ENCODE results near the gene CREG1. TPM values are rescaled to one million over a fixed set of nuclear protein-coding genes. Genes with fewer than 3 reads are reported as not detected.

CREG1 gene
- polyA plus RNA-seq, 2 of the 4 experiments (the other 2 are of a cell fraction) = 70.2 to 129 TPM

DNA sequence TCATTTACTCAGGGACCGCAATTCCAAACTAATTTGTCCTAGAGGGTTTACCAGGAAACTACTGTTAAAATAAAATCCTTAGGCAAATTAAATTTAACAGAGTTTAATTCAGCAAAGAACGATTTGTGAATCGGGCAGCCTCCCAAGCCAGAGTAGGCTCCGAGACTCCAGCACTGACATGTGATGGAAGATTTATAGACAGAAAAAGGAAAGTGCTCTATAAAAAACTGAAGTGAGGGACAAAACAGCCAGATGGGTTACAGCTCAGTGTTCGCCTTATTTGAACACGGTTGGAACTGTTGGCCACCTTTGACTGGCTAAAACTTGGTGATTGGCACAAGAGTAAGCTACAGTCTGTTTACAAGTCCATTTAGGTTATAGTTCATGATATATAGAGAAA is 41.3 kb upstream of the CREG1 start:
- POLR2A ChIA-PET = no interaction called here
- TF ChIP-seq SMC3 (IDR thresholded peaks at IDR 0.05) (no peak), POLR2AphosphoS2 (conservative IDR thresholded peaks at IDR 0.05; ENCODE audit: low read length) (no peak), ZFP36 (IDR thresholded peaks at IDR 0.05; ENCODE audit: borderline replicate concordance, partially characterized antibody) (no peak), HOXB5 (CRISPR knock-in tag; IDR thresholded peaks at IDR 0.05) (no peak), HDAC2 (IDR thresholded peaks at IDR 0.05) (no peak), HOXB13 (CRISPR knock-in tag; IDR thresholded peaks at IDR 0.05; ENCODE audit: low read depth) (no peak), HMGXB4 (CRISPR knock-in tag; IDR thresholded peaks at IDR 0.05; ENCODE audit: borderline replicate concordance) (no peak), NPAS2 (CRISPR knock-in tag; IDR thresholded peaks at IDR 0.05; ENCODE audit: borderline replicate concordance) (no peak), CBX2 (IDR thresholded peaks at IDR 0.05; ENCODE audit: borderline replicate concordance, low read depth) (no peak), KDM1A (IDR thresholded peaks at IDR 0.05; ENCODE audit: low read depth) (no peak), ESRRA (IDR thresholded peaks at IDR 0.05; ENCODE audit: borderline replicate concordance, low read length) (no peak), ATOH8 (CRISPR knock-in tag; IDR thresholded peaks at IDR 0.05; ENCODE audit: low read depth) (no peak), EP300 (IDR thresholded peaks at IDR 0.05) (no peak), RAD21 (conservative IDR thresholded peaks at IDR 0.05 in 1 of 2, IDR thresholded peaks at IDR 0.05 in 1 of 2) (no peak), TP53 (CRISPR knock-in tag; IDR thresholded peaks at IDR 0.05) (no peak), TFCP2L1 (CRISPR knock-in tag; IDR thresholded peaks at IDR 0.05) (no peak), E2F6 (IDR thresholded peaks at IDR 0.05; ENCODE audit: borderline replicate concordance, low read depth) (no peak)
- TF ChIP-seq, protein P1, sequence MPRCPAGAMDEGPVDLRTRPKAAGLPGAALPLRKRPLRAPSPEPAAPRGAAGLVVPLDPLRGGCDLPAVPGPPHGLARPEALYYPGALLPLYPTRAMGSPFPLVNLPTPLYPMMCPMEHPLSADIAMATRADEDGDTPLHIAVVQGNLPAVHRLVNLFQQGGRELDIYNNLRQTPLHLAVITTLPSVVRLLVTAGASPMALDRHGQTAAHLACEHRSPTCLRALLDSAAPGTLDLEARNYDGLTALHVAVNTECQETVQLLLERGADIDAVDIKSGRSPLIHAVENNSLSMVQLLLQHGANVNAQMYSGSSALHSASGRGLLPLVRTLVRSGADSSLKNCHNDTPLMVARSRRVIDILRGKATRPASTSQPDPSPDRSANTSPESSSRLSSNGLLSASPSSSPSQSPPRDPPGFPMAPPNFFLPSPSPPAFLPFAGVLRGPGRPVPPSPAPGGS (IDR thresholded peaks at IDR 0.05) = no peak
- TF ChIP-seq, protein P2, sequence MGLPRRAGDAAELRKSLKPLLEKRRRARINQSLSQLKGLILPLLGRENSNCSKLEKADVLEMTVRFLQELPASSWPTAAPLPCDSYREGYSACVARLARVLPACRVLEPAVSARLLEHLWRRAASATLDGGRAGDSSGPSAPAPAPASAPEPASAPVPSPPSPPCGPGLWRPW (IDR thresholded peaks at IDR 0.05) = no peak
- Histone ChIP-seq H3K27ac (no peak overlapping the region), H3K9me3 (no peaks in the 10 kb centered on the region), H3K4me3 (no peak overlapping the region), H3K4me1 (peaks cover under 1% of the 10 kb centered on the region; the same call in 1 of the 3 replicates), H3K4me2 (no peak overlapping the region)
- 76% methylated on average over 6 of the region's 6 CpGs for WGBS (ENCODE audit: missing lambda C conversion rate)
- CTCF ChIA-PET = interaction anchor here (0.6 to 2.6 kb wide), 3 partner anchors 20 to 92 kb away, joined by 3 to 21 read pairs (median 4); no protein-coding TSS in a partner anchor
- FAIRE-seq (no peak), DNase-seq (ENCODE audit: low read depth in 1 of 2, low spot score in 1 of 2) (no peak), ATAC-seq (no peak)

DNA sequence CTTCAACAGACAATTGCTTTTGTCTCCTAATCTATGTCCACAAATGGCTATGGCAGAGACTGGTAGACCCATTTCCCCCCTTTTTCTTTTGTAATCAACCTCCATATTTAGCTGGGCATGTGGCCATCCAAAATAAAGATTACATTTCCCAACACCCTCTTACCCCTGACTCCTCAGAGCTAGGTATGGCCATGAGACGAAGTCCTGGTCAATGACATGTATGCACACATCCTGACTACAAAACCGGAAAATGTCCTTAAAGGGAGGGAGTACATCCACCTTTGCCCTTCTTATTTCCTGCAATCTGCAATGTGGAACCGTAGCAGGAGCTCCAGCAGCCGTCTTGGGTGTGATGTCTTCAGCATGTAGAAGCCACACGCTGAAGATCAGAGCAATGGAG is 40.3 kb upstream of the CREG1 start:
- Histone ChIP-seq H3K9me3 (no peaks in the 10 kb centered on the region), H3K27ac (no peak overlapping the region), H3K4me2 (no peak overlapping the region), H3K4me1 (no peaks in the 10 kb centered on the region), H3K4me3 (no peak overlapping the region)
- 47% methylated on average over 4 of the region's 5 CpGs for WGBS (ENCODE audit: missing lambda C conversion rate)
- ATAC-seq (no peak), FAIRE-seq (no peak), DNase-seq (ENCODE audit: low read depth in 1 of 2, low spot score in 1 of 2) (no peak)
- POLR2A ChIA-PET = no interaction called here
- CTCF ChIA-PET = interaction anchor here (1.0 to 2.6 kb wide), 3 partner anchors 14 to 93 kb away, joined by 4 to 21 read pairs (median 6); no protein-coding TSS in a partner anchor
- TF ChIP-seq EP300 (IDR thresholded peaks at IDR 0.05) (no peak), POLR2A (IDR thresholded peaks at IDR 0.05; ENCODE audit: low read length) (no peak), RARB (CRISPR knock-in tag; IDR thresholded peaks at IDR 0.05) (no peak), MYC (IDR thresholded peaks at IDR 0.05; ENCODE audit: borderline replicate concordance, low read length) (no peak), MAFK (IDR thresholded peaks at IDR 0.05; ENCODE audit: partially characterized antibody) (no peak), FOXS1 (CRISPR knock-in tag; IDR thresholded peaks at IDR 0.05) (no peak), SREBF2 (IDR thresholded peaks at IDR 0.05) (no peak), MAZ (IDR thresholded peaks at IDR 0.05; ENCODE audit: borderline replicate concordance, low read depth, low read length) (no peak)

Data from A549 (cell line).